ENCODE data around the gene TENT4A.

GRCh38 chr5:6785861-6786180, 72.6 kb downstream of the TENT4A start:
- TF ChIP-seq POLR2A (IDR thresholded peaks at IDR 0.05; ENCODE audit: low read depth, low read length) = no peak
- no peak for TF ChIP-seq POLR2AphosphoS5 (IDR thresholded peaks at IDR 0.05; ENCODE audit: low read depth, low read length)
- no peak for TF ChIP-seq TAF1 (IDR thresholded peaks at IDR 0.05; ENCODE audit: low read depth, low read length)
- TF ChIP-seq POU2F2 (IDR thresholded peaks at IDR 0.05; ENCODE audit: low read depth, low read length) = no peak

All from GM12891 (cell line).